AG04449 (cell line): ENCODE measurements around the gene PLEKHA6.

Experiments
- CTCF ChIA-PET: fragments of 350-600 bp; formaldehyde crosslinking; extraction: SDS; loops from one replicate; lab custom pipeline; 2021; ENCODE audit warnings: antibody characterized with exemption; lab: Yijun Ruan, JAX
- POLR2A ChIA-PET: fragments of 400-600, 350-600 bp; formaldehyde crosslinking; extraction: SDS; loops from one replicate; lab custom pipeline; 2020; ENCODE audit warnings: antibody characterized with exemption, inconsistent platforms; lab: Yijun Ruan, JAX
- DNase-seq: peaks from one replicate; pipeline ENCODE4 v3.0.0-alpha.2; 2010; ENCODE audit warnings: low read depth, low spot score
- H3K4me3 ChIP-seq: 2 replicates; pipeline ENCODE4 v1.5.1; 2011; ENCODE audit warnings: low read depth, mild to moderate bottlenecking, control low read depth, low read length
- CTCF ChIP-seq: IDR thresholded peaks from one replicate; pipeline ENCODE4 v1.5.1; 2011; ENCODE audit warnings: mild to moderate bottlenecking, moderate library complexity, low read length, control low read depth, inconsistent platforms; ENCODE audit not compliant: insufficient read depth; ENCODE audit errors: missing control alignments

PLEKHA6 gene

DNA sequence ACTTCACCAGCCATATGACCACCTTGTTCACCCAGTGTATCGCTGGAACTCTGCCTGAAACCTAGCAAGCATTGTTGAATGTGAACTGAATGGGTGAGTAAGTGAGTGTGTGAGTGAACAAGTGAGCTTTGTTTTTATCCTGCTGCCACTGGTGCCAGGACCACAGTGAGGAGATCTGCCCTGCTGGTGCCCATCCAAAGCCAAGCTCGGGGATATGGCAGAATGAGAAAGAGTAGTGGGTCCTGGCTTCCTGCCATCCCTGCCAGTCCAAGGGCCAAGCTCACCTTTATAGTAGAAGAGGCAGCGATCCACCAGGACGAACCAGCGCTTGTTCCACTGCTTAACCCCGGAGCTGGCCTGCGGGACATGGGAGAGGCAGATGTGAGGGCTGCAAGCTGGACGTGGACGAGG is 92.5 kb downstream of the PLEKHA6 start:
- DNase-seq, result no peak
- CTCF ChIA-PET, result interaction anchor here (1.0 to 15.3 kb wide), 3 partner anchors 9 to 93 kb away, joined by 3 to 335 read pairs (median 39); partner anchors contain the start of gene PLEKHA6
- POLR2A ChIA-PET, result no interaction called here
- no peak overlapping the region for H3K4me3 ChIP-seq
- no peak for TF ChIP-seq CTCF

DNA sequence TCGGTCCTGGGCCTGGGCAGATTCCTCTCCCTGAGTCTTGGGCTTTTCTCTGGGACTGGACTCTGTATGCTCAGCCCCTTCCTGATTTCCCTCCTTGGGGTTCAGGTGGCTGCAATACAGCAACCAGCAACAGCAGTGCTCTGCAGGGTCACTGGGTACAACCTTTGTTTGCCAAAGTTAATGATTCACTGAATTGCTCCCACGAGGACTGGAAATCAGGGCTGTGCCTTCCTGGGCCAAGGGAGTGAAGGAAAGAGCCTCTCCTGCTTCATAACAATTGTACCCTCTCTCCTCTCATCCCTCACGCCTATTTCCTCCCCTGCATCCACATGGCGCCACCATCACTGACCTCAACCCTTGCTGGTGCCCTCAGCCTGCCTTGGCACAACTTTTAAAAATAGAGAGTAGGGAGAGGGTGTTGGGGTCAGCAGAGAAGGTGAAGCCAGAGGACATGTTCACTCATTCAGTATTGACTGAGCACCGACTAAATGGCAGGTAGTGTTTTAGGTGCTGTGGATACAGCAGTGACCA is 93.2 kb downstream of the PLEKHA6 start:
- H3K4me3 ChIP-seq, result no peak overlapping the region
- DNase-seq, result no peak
- ChIA-PET POLR2A (no interaction called here), CTCF (interaction anchor here (1.0 to 15.3 kb wide), 4 partner anchors 9 to 94 kb away, joined by 3 to 335 read pairs (median 22); partner anchors contain the start of gene PLEKHA6)
- TF ChIP-seq CTCF, result no peak

DNA sequence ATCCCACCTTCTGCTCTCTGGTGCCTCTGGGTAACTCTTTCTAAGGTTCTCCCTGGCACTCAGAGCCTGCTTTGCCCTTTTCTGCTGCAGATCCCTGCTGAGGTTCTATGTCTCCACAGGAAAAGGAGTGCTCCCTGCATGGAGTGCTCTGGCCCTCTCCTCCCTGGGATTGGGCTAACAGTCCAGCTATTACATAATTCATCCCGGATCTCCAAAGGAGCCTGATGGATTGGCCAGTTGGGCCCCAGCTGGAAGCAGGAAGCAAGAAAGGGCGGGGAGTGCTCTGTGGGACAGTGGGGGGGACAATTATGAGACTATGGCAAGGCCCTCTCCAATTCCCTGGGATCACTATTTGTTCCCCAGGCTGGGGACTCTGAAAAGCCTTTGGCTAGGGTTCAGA is 94.1 kb downstream of the PLEKHA6 start:
- ChIA-PET POLR2A (no interaction called here), CTCF (interaction anchor here (0.8 to 15.3 kb wide), 4 partner anchors 8 to 95 kb away, joined by 3 to 335 read pairs (median 4); partner anchors contain the start of genes GOLT1A and PLEKHA6)
- no peak for DNase-seq
- H3K4me3 ChIP-seq, result no peak overlapping the region
- no peak for TF ChIP-seq CTCF

- DNase-seq, result no peak
- no peak for TF ChIP-seq CTCF
- ChIA-PET CTCF (interaction anchor here (1.2 to 15.3 kb wide), 4 partner anchors 10 to 96 kb away, joined by 4 to 335 read pairs (median 12); partner anchors contain the start of gene PLEKHA6), POLR2A (no interaction called here)
- no peak overlapping the region for H3K4me3 ChIP-seq
Observed at GRCh38 chr1:204264805-204265204, 94.9 kb downstream of the PLEKHA6 start.

DNA sequence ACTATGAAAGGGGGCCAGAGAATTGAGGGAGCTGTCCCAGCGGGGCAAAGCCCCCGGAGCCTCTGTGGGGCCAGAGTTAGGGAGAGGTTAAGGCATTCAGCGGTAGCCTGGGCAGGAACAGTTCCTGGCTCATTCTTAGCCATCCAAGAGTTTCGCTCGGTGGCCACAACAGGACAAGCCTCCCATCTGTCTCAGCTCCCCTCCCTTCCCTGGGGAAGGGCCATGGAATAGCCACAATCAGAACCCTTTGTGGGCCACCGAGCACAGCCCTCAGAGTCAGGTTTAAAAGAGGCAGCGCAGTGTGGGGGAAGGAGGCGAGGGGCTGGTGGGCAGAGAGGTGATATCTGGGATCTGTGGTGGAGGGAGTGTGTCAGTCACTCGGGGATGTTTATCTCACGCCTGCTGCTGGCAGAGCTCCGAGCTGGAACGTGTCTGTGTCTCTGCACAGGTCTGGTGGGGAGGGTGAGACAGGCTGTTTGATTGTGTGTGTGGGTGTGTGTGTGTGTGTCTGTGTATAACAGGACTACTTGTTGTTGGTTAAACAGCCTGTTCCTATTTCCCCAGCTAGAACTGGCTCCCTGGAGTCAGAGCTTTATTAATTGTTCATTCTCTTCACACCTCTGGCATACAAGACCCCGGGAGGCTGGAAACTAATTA is 96.3 kb downstream of the PLEKHA6 start:
- POLR2A ChIA-PET, result interaction anchor here (0.6 kb wide), 1 partner anchor 20 kb away, joined by 3 read pairs; no protein-coding TSS in a partner anchor
- CTCF ChIA-PET, result interaction anchor here (0.8 to 15.3 kb wide), 13 partner anchors 10 to 135 kb away, joined by 3 to 335 read pairs (median 4); partner anchors contain the start of gene PLEKHA6
- TF ChIP-seq CTCF, result no peak
- no peak overlapping the region for H3K4me3 ChIP-seq
- DNase-seq, result no peak

GRCh38 chr1:204262506-204263253 is 97.0 kb downstream of the PLEKHA6 start:
- no peak for TF ChIP-seq CTCF
- CTCF ChIA-PET, result interaction anchor here (0.7 to 15.3 kb wide), 12 partner anchors 9 to 136 kb away, joined by 3 to 335 read pairs (median 5); partner anchors contain the start of gene PLEKHA6
- H3K4me3 ChIP-seq, result no peak overlapping the region
- DNase-seq, result no peak
- POLR2A ChIA-PET, result interaction anchor here (0.6 kb wide), 1 partner anchor 21 kb away, joined by 3 read pairs; no protein-coding TSS in a partner anchor
